ENCODE data around the gene SHISA4. TPM values are rescaled to one million over a fixed set of nuclear protein-coding genes. Genes with fewer than 3 reads are reported as not detected.

Gene SHISA4
- total RNA-seq, 5 donors from 2014 or later (not counting 1 experiment from before 2014, with no cell fraction given), result 0.38 to 0.88 (median 0.54) TPM

GRCh38 chr1:201842472-201843027 is 46.1 kb upstream of the SHISA4 start:
- peaks cover 0 to 3% of the 10 kb centered on the region in 2 experiments for H3K4me1 ChIP-seq (ENCODE audit: control insufficient read depth in 1 of 2, extremely low read depth in 1 of 2, insufficient read depth in 2 of 2, low read length in 2 of 2)
- H3K27ac ChIP-seq (ENCODE audit: low read length), result no peak overlapping the region
- DNase-seq (no peak), ATAC-seq (replicated peaks in 1 of 4) (no peak)
- Mint-ChIP-seq H3K27me3 (no peaks in the 10 kb centered on the region), H3K4me1 (peaks cover 45 to 48% (median 45%) of the 10 kb centered on the region in 3 donors), H3K36me3 (peaks cover 13% of the 10 kb centered on the region), H3K4me3 (no peak overlapping the region), H3K27ac (no peak overlapping the region), H3K9me3 (no peaks in the 10 kb centered on the region)
- ChIA-PET POLR2A (no interaction called here), CTCF (interaction anchor here in 1 of 2 donors (1.2 to 1.6 kb wide), 2 partner anchors 13 to 21 kb away, joined by 4 to 5 read pairs; partner anchors contain the start of gene IPO9)
- no peaks in the 10 kb centered on the region for H3K27me3 ChIP-seq (replicated peaks in 1 of 2; ENCODE audit: control insufficient read depth in 2 of 2, extremely low read depth in 1 of 2, insufficient read depth in 2 of 2, low read length in 1 of 2)
- H3K36me3 ChIP-seq (ENCODE audit: control insufficient read depth in 2 of 2, extremely low read depth in 1 of 2, insufficient read depth in 1 of 2, low read length in 1 of 2), result peaks cover 3 to 9% of the 10 kb centered on the region in 2 donors
- H3K4me3 ChIP-seq (ENCODE audit: control insufficient read depth in 1 of 2, extremely low read depth in 1 of 2, low read length in 1 of 2), result no peak overlapping the region
- no peaks in the 10 kb centered on the region for H3K9me3 ChIP-seq
- no CpG with 5 or more reads among the region's 2 CpGs for WGBS (ENCODE audit: insufficient coverage)

GRCh38 chr1:201845331-201846083 is 43.2 kb upstream of the SHISA4 start:
- Mint-ChIP-seq H3K27ac (no peak overlapping the region), H3K4me1 (peaks cover 33 to 36% (median 36%) of the 10 kb centered on the region in 3 donors), H3K9me3 (no peaks in the 10 kb centered on the region), H3K36me3 (peaks cover 24% of the 10 kb centered on the region), H3K27me3 (no peaks in the 10 kb centered on the region), H3K4me3 (no peak overlapping the region)
- ChIA-PET CTCF (no interaction called here), POLR2A (no interaction called here)
- ATAC-seq (replicated peaks in 1 of 4), result no peak
- Histone ChIP-seq H3K4me1 (ENCODE audit: control insufficient read depth in 1 of 2, extremely low read depth in 1 of 2, insufficient read depth in 2 of 2, low read length in 2 of 2) (no peaks in the 10 kb centered on the region), H3K4me3 (ENCODE audit: control insufficient read depth in 1 of 2, extremely low read depth in 1 of 2, low read length in 1 of 2) (no peak overlapping the region), H3K36me3 (ENCODE audit: control insufficient read depth in 2 of 2, extremely low read depth in 1 of 2, insufficient read depth in 1 of 2, low read length in 1 of 2) (peaks cover 3 to 32% of the 10 kb centered on the region in 2 donors), H3K9me3 (no peaks in the 10 kb centered on the region), H3K27ac (ENCODE audit: low read length) (no peak overlapping the region), H3K27me3 (replicated peaks in 1 of 2; ENCODE audit: control insufficient read depth in 2 of 2, extremely low read depth in 1 of 2, insufficient read depth in 2 of 2, low read length in 1 of 2) (no peaks in the 10 kb centered on the region)
- WGBS (ENCODE audit: insufficient coverage), result no CpG with 5 or more reads among the region's 2 CpGs
- no peak for DNase-seq

- Mint-ChIP-seq H3K27ac (no peak overlapping the region), H3K36me3 (peaks cover 32% of the 10 kb centered on the region), H3K4me3 (no peak overlapping the region), H3K27me3 (no peaks in the 10 kb centered on the region), H3K4me1 (peaks cover 21 to 25% (median 21%) of the 10 kb centered on the region in 3 donors), H3K9me3 (no peaks in the 10 kb centered on the region)
- Histone ChIP-seq H3K36me3 (ENCODE audit: control insufficient read depth in 2 of 2, extremely low read depth in 1 of 2, insufficient read depth in 1 of 2, low read length in 1 of 2) (peaks cover 4 to 46% of the 10 kb centered on the region in 2 donors), H3K4me3 (ENCODE audit: control insufficient read depth in 1 of 2, extremely low read depth in 1 of 2, low read length in 1 of 2) (no peak overlapping the region), H3K9me3 (no peaks in the 10 kb centered on the region), H3K4me1 (ENCODE audit: control insufficient read depth in 1 of 2, extremely low read depth in 1 of 2, insufficient read depth in 2 of 2, low read length in 2 of 2) (no peaks in the 10 kb centered on the region), H3K27me3 (replicated peaks in 1 of 2; ENCODE audit: control insufficient read depth in 2 of 2, extremely low read depth in 1 of 2, insufficient read depth in 2 of 2, low read length in 1 of 2) (no peaks in the 10 kb centered on the region), H3K27ac (ENCODE audit: low read length) (no peak overlapping the region)
- no CpG with 5 or more reads among the region's 1 CpG for WGBS (ENCODE audit: insufficient coverage)
- ChIA-PET CTCF (interaction anchor here in 1 of 2 donors (0.5 kb wide), 1 partner anchor 335 kb away, joined by 3 read pairs; no protein-coding TSS in a partner anchor), POLR2A (interaction anchor here in 1 of 2 donors (0.6 kb wide), 1 partner anchor 8 kb away, joined by 3 read pairs; no protein-coding TSS in a partner anchor)
- ATAC-seq (replicated peaks in 1 of 4) (no peak), DNase-seq (no peak)
Measured at GRCh38 chr1:201847150-201847549, 41.5 kb upstream of the SHISA4 start.

GRCh38 chr1:201848230-201848629 is 40.5 kb upstream of the SHISA4 start:
- H3K9me3 ChIP-seq, result no peaks in the 10 kb centered on the region
- H3K4me1 ChIP-seq (ENCODE audit: control insufficient read depth in 1 of 2, extremely low read depth in 1 of 2, insufficient read depth in 2 of 2, low read length in 2 of 2), result no peaks in the 10 kb centered on the region
- ChIA-PET CTCF (interaction anchor here in 1 of 2 donors (0.6 to 0.7 kb wide), 2 partner anchors 12 to 461 kb away, joined by 3 to 4 read pairs; no protein-coding TSS in a partner anchor), POLR2A (no interaction called here)
- peaks cover 40% of the 10 kb centered on the region for H3K36me3 Mint-ChIP-seq
- no peak overlapping the region for H3K27ac Mint-ChIP-seq
- H3K27me3 Mint-ChIP-seq, result no peaks in the 10 kb centered on the region
- H3K27ac ChIP-seq (ENCODE audit: low read length), result no peak overlapping the region
- H3K27me3 ChIP-seq (replicated peaks in 1 of 2; ENCODE audit: control insufficient read depth in 2 of 2, extremely low read depth in 1 of 2, insufficient read depth in 2 of 2, low read length in 1 of 2), result no peaks in the 10 kb centered on the region
- WGBS (ENCODE audit: insufficient coverage), result 97% methylated on average over 4 of the region's 6 CpGs
- ATAC-seq (replicated peaks in 1 of 4) (no peak), DNase-seq (no peak)
- H3K9me3 Mint-ChIP-seq, result no peaks in the 10 kb centered on the region
- H3K4me3 ChIP-seq (ENCODE audit: control insufficient read depth in 1 of 2, extremely low read depth in 1 of 2, low read length in 1 of 2), result no peak overlapping the region
- peaks cover 10 to 14% (median 12%) of the 10 kb centered on the region in 3 donors for H3K4me1 Mint-ChIP-seq
- H3K36me3 ChIP-seq (ENCODE audit: control insufficient read depth in 2 of 2, extremely low read depth in 1 of 2, insufficient read depth in 1 of 2, low read length in 1 of 2), result peaks cover 11 to 56% of the 10 kb centered on the region in 2 donors
- H3K4me3 Mint-ChIP-seq, result no peak overlapping the region

- no peak overlapping the region for H3K4me3 ChIP-seq (ENCODE audit: control insufficient read depth in 1 of 2, extremely low read depth in 1 of 2, low read length in 1 of 2)
- POLR2A ChIA-PET, result interaction anchor here in 1 of 2 donors (0.5 kb wide), 1 partner anchor 9 kb away, joined by 12 read pairs; no protein-coding TSS in a partner anchor
- CTCF ChIA-PET, result interaction anchor here in 1 of 2 donors (0.6 kb wide), 1 partner anchor 21 kb away, joined by 3 read pairs; the partner anchor contains the start of gene IPO9
- no peak overlapping the region for H3K27ac ChIP-seq (ENCODE audit: low read length)
- no peak overlapping the region for H3K27ac Mint-ChIP-seq
- no peaks in the 10 kb centered on the region for H3K4me1 ChIP-seq (ENCODE audit: control insufficient read depth in 1 of 2, extremely low read depth in 1 of 2, insufficient read depth in 2 of 2, low read length in 2 of 2)
- H3K36me3 Mint-ChIP-seq, result peaks cover 44% of the 10 kb centered on the region
- H3K27me3 ChIP-seq (replicated peaks in 1 of 2; ENCODE audit: control insufficient read depth in 2 of 2, extremely low read depth in 1 of 2, insufficient read depth in 2 of 2, low read length in 1 of 2), result no peaks in the 10 kb centered on the region
- H3K36me3 ChIP-seq (ENCODE audit: control insufficient read depth in 2 of 2, extremely low read depth in 1 of 2, insufficient read depth in 1 of 2, low read length in 1 of 2), result peaks cover 19 to 69% of the 10 kb centered on the region in 2 donors
- H3K9me3 ChIP-seq, result no peaks in the 10 kb centered on the region
- WGBS (ENCODE audit: insufficient coverage), result 97% methylated on average over 2 of the region's 2 CpGs
- no peaks in the 10 kb centered on the region for H3K27me3 Mint-ChIP-seq
- H3K4me1 Mint-ChIP-seq, result peaks cover 6 to 9% (median 7%) of the 10 kb centered on the region in 3 donors
- ATAC-seq (replicated peaks in 1 of 4) (no peak), DNase-seq (no peak)
- H3K9me3 Mint-ChIP-seq, result no peaks in the 10 kb centered on the region
- H3K4me3 Mint-ChIP-seq, result no peak overlapping the region
Measured at GRCh38 chr1:201849372-201850052, 39.2 kb upstream of the SHISA4 start.

- Mint-ChIP-seq H3K4me1 (peaks cover 5 to 8% (median 6%) of the 10 kb centered on the region in 3 donors), H3K36me3 (peaks cover 50% of the 10 kb centered on the region), H3K9me3 (no peaks in the 10 kb centered on the region), H3K27me3 (no peaks in the 10 kb centered on the region), H3K4me3 (no peak overlapping the region), H3K27ac (no peak overlapping the region)
- ATAC-seq (replicated peaks in 1 of 4), result no peak
- Histone ChIP-seq H3K9me3 (no peaks in the 10 kb centered on the region), H3K4me3 (ENCODE audit: control insufficient read depth in 1 of 2, extremely low read depth in 1 of 2, low read length in 1 of 2) (no peak overlapping the region), H3K4me1 (ENCODE audit: control insufficient read depth in 1 of 2, extremely low read depth in 1 of 2, insufficient read depth in 2 of 2, low read length in 2 of 2) (no peaks in the 10 kb centered on the region), H3K27me3 (replicated peaks in 1 of 2; ENCODE audit: control insufficient read depth in 2 of 2, extremely low read depth in 1 of 2, insufficient read depth in 2 of 2, low read length in 1 of 2) (no peaks in the 10 kb centered on the region), H3K27ac (ENCODE audit: low read length) (no peak overlapping the region), H3K36me3 (ENCODE audit: control insufficient read depth in 2 of 2, extremely low read depth in 1 of 2, insufficient read depth in 1 of 2, low read length in 1 of 2) (peaks cover 19 to 74% of the 10 kb centered on the region in 2 donors)
- CTCF ChIA-PET, result no interaction called here
- DNase-seq, result no peak
- WGBS (ENCODE audit: insufficient coverage), result no CpG with 5 or more reads among the region's 1 CpG
- POLR2A ChIA-PET, result no interaction called here
Measured at GRCh38 chr1:201850053-201850397, 38.7 kb upstream of the SHISA4 start.
